ENCODE results near the gene IL2RA. TPM values are rescaled to one million over a fixed set of nuclear protein-coding genes. Genes with fewer than 3 reads are reported as not detected.
"Not testable (repeated sequence)": the region's sequence is repeated elsewhere in the genome, so short reads cannot be mapped to it uniquely, and the experiment has no call there.

IL2RA gene
- total RNA-seq, 1 donor from 2014 or later, result 2.9 TPM

DNA sequence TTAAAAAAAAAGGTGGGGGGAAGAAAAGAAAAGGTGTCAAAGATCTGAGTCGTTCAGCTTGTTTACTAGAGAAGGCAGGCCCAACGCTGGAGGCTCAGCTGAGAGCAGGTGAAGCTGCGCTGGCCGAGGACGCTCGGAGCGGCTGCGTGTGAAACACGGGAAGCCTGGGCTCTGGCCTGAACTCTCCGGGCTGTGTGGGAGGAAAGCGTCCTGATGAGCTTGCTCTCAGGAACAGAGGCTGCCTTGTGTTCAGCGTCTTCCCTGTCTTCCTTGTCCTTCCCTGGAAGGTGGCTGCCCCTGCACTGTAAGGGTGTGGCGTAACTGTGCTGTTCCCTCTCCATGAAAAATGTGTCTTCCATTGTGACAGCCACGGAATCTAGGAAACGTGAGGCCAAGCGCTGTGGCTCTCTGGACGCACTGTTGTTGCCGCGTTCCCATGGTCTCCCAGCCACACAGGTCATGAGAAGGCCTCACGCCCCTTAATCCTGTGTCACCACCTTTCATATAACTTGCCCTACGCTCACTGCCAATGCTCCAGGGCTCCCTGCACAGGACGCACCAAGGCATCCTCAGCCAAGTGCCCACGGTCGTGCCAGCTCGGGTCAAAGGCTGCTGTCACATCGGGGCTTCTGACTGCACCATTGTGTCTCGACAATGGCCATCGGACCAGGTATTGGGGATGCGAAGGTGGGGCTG is 100.6 kb downstream of the IL2RA start:
- Histone ChIP-seq H3K27ac (no peak overlapping the region), H3K4me1 (no peaks in the 10 kb centered on the region), H3K36me3 (peaks cover 79% of the 10 kb centered on the region), H3K27me3 (ENCODE audit: low read depth) (no peaks in the 10 kb centered on the region), H3K9me3 (no peaks in the 10 kb centered on the region), H3K4me3 (no peak overlapping the region)
- intact Hi-C loops (cut with DNase I), result no loop called here
- DNase-seq (peak; percentile 28), ATAC-seq (no peak)
- TF ChIP-seq, protein P1, sequence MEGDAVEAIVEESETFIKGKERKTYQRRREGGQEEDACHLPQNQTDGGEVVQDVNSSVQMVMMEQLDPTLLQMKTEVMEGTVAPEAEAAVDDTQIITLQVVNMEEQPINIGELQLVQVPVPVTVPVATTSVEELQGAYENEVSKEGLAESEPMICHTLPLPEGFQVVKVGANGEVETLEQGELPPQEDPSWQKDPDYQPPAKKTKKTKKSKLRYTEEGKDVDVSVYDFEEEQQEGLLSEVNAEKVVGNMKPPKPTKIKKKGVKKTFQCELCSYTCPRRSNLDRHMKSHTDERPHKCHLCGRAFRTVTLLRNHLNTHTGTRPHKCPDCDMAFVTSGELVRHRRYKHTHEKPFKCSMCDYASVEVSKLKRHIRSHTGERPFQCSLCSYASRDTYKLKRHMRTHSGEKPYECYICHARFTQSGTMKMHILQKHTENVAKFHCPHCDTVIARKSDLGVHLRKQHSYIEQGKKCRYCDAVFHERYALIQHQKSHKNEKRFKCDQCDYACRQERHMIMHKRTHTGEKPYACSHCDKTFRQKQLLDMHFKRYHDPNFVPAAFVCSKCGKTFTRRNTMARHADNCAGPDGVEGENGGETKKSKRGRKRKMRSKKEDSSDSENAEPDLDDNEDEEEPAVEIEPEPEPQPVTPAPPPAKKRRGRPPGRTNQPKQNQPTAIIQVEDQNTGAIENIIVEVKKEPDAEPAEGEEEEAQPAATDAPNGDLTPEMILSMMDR (IDR thresholded peaks at IDR 0.05), result no peak

DNA sequence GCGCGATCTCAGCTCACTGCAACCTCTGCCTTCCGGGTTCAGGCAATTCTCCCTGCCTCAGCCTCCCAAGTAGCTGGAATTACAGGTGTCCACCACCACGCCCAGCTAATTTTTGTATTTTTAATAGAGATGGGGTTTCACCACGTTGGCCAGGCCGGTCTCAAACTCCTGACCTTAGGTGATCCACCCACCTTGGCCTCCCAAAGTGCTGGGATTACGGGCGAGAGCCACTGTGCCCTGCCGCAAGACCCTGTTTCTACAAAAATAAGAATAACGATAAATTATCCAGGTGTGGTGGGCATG is 101.2 kb downstream of the IL2RA start:
- peaks cover 80% of the 10 kb centered on the region for H3K36me3 ChIP-seq
- ATAC-seq; H3K27ac ChIP-seq; intact Hi-C loops (cut with DNase I); H3K4me1 ChIP-seq; H3K9me3 ChIP-seq; DNase-seq; H3K4me3 ChIP-seq; H3K27me3 ChIP-seq (ENCODE audit: low read depth): not testable (repeated sequence)

Other genes with a start within 250 kb of the IL2RA start
- 192 TPM for gene GDI2, start 248.9 kb downstream of the IL2RA start, total RNA-seq
- 5.6 TPM for gene ANKRD16, start 172.5 kb downstream of the IL2RA start, total RNA-seq
- gene FBH1, start 172.1 kb downstream of the IL2RA start, total RNA-seq, result 64.7 TPM
- 28.5 TPM for gene IL15RA, start 84.8 kb downstream of the IL2RA start, total RNA-seq
- gene RBM17, start 26.7 kb upstream of the IL2RA start, total RNA-seq, result 90.8 TPM
- 78.5 TPM for gene PFKFB3, start 140.6 kb upstream of the IL2RA start, total RNA-seq

All from lower lobe of right lung (tissue), 2 donors.